ENCODE measurements around the gene MOB3B. TPM values are rescaled to one million over a fixed set of nuclear protein-coding genes. Genes with fewer than 3 reads are reported as not detected.
A peak's percentile ranks its signal among the peaks of the same experiment; 100 is the strongest.

MOB3B gene
- total and polyA plus RNA-seq, 2 of the 13 experiments (the other 11 are each of a cell fraction or from before 2014, with no cell fraction given), result 0.03 to 0.09 TPM

DNA sequence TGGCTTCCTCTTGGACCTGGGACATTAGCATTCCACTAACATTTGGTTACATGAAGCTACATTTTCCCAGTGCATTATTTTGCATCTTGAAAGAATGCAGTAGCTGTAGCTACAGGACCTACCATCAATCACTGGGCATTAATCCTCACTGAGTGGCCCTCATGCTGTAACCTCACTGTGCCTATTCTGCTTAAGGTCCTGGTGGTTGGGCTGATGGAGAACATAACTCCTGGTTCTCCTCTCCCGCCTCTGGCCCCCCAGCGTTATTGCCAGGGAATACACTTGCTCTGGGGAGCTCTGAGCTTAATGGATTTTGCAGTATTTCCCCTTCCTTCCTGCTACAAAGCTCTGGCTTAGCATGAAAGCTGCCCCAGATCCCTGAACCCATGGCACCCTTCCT, 121.1 kb downstream of the MOB3B start:
- H3K4me1 ChIP-seq (ENCODE audit: insufficient read depth, low read length), result no peaks in the 10 kb centered on the region
- no peak overlapping the region for H3K9ac ChIP-seq (ENCODE audit: insufficient read depth, low read depth, low read length)
- in situ Hi-C loops (cut with HindIII; ENCODE audit: extremely low pct_ligation_motif_present, low pct_unique_long_range_greater_than_20kb) (no loop called here), intact Hi-C loops (cut with micrococcal nuclease; ENCODE audit: unreplicated experiment) (no loop called here)
- H3K27ac ChIP-seq (ENCODE audit: extremely low read length, insufficient read depth, low read length), result no peak overlapping the region
- no peak overlapping the region for H3K4me3 ChIP-seq (replicated peaks in 1 of 3; ENCODE audit: insufficient read depth in 1 of 3, low read depth in 2 of 3, low read length in 3 of 3)
- H3K9me3 ChIP-seq (ENCODE audit: low read length), result no peaks in the 10 kb centered on the region
- no peak overlapping the region for H2AFZ ChIP-seq (ENCODE audit: low read length)
- no peak for FAIRE-seq
- 0 out of 5 replicates have a peak, but pooled peaks cover 0 to 5% of the 10 kb centered on the region in 2 experiments for H3K27me3 ChIP-seq (ENCODE audit: control insufficient read depth in 1 of 2, insufficient read depth in 2 of 2, low read length in 2 of 2)
- no peak for DNase-seq (ENCODE audit: low spot score)
- no peak for TF ChIP-seq ZSCAN25 (CRISPR knock-in tag; IDR thresholded peaks at IDR 0.05)
- no peak for TF ChIP-seq SMARCE1 (IDR thresholded peaks at IDR 0.05; ENCODE audit: borderline replicate concordance)
- H3K36me3 ChIP-seq (replicated peaks in 1 of 2; ENCODE audit: control insufficient read depth in 1 of 2, insufficient read depth in 2 of 2, low read length in 2 of 2), result no peaks in the 10 kb centered on the region
- BruUV-seq (replicated peaks), result no TSS peak
- no peaks in the 10 kb centered on the region for H4K20me1 ChIP-seq (ENCODE audit: insufficient read depth, low read length)
- WGBS (ENCODE audit: low lambda C conversion rate), result 0% methylated on average over 1 of the region's 2 CpGs
- peak; percentile 78 for ATAC-seq
- CTCF ChIA-PET (ENCODE audit: low intra/inter-chr PET ratio, low total read pairs), result no interaction called here
- no peaks in the 10 kb centered on the region for H3K79me2 ChIP-seq (ENCODE audit: insufficient read depth, low read length)
- no peak overlapping the region for H3K4me2 ChIP-seq (ENCODE audit: low read depth, low read length)
- POLR2A ChIA-PET, result no interaction called here

DNA sequence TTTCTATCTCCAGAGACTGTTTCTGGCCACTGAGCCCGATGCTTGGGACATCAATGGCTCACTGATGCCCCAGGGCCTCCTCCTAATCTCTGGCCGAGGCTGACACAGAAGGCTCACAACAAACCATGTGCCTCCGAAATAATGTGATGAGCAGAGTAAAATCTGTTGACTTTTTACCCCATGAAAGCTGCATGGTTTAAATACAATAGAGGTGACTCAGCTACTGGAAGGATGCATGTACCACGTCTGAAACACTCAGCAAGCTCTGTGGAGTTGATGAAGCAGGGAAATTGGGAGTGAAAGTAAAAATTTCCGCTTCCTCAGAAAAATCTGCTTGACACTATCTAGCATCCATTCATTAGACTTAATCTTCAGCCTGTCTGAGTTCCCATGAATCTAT, 121.6 kb downstream of the MOB3B start:
- WGBS (ENCODE audit: low lambda C conversion rate), result 6% methylated on average over 5 of the region's 5 CpGs
- Histone ChIP-seq H3K4me2 (ENCODE audit: low read depth, low read length) (no peak overlapping the region), H3K4me3 (replicated peaks in 1 of 3; ENCODE audit: insufficient read depth in 1 of 3, low read depth in 2 of 3, low read length in 3 of 3) (no peak overlapping the region), H3K79me2 (ENCODE audit: insufficient read depth, low read length) (no peaks in the 10 kb centered on the region), H3K4me1 (ENCODE audit: insufficient read depth, low read length) (no peaks in the 10 kb centered on the region), H3K9me3 (ENCODE audit: low read length) (no peaks in the 10 kb centered on the region), H3K27me3 (ENCODE audit: control insufficient read depth in 1 of 2, insufficient read depth in 2 of 2, low read length in 2 of 2) (0 out of 5 replicates have a peak, but pooled peaks cover 0 to 4% of the 10 kb centered on the region in 2 experiments), H2AFZ (ENCODE audit: low read length) (no peak overlapping the region), H3K36me3 (replicated peaks in 1 of 2; ENCODE audit: control insufficient read depth in 1 of 2, insufficient read depth in 2 of 2, low read length in 2 of 2) (no peaks in the 10 kb centered on the region), H4K20me1 (ENCODE audit: insufficient read depth, low read length) (no peaks in the 10 kb centered on the region), H3K27ac (ENCODE audit: extremely low read length, insufficient read depth, low read length) (no peak overlapping the region), H3K9ac (ENCODE audit: insufficient read depth, low read depth, low read length) (no peak overlapping the region)
- BruUV-seq (replicated peaks), result no TSS peak
- in situ Hi-C loops (cut with HindIII; ENCODE audit: extremely low pct_ligation_motif_present, low pct_unique_long_range_greater_than_20kb), result no loop called here
- ATAC-seq (no peak), FAIRE-seq (no peak), DNase-seq (ENCODE audit: low spot score) (no peak)
- intact Hi-C loops (cut with micrococcal nuclease; ENCODE audit: unreplicated experiment), result no loop called here
- POLR2A ChIA-PET, result no interaction called here
- CTCF ChIA-PET (ENCODE audit: low intra/inter-chr PET ratio, low total read pairs), result no interaction called here
- no peak for TF ChIP-seq ARNTL (CRISPR knock-in tag; IDR thresholded peaks at IDR 0.05)
- TF ChIP-seq KDM2A (CRISPR knock-in tag; IDR thresholded peaks at IDR 0.05; ENCODE audit: borderline replicate concordance, low read depth), result no peak
- TF ChIP-seq TARDBP (CRISPR knock-in tag; IDR thresholded peaks at IDR 0.05), result no peak
- TF ChIP-seq ETV5 (CRISPR knock-in tag; IDR thresholded peaks at IDR 0.05; ENCODE audit: borderline replicate concordance), result no peak
- TF ChIP-seq, protein P1, sequence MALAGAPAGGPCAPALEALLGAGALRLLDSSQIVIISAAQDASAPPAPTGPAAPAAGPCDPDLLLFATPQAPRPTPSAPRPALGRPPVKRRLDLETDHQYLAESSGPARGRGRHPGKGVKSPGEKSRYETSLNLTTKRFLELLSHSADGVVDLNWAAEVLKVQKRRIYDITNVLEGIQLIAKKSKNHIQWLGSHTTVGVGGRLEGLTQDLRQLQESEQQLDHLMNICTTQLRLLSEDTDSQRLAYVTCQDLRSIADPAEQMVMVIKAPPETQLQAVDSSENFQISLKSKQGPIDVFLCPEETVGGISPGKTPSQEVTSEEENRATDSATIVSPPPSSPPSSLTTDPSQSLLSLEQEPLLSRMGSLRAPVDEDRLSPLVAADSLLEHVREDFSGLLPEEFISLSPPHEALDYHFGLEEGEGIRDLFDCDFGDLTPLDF (CRISPR knock-in tag; IDR thresholded peaks at IDR 0.05), result no peak
- no peak for TF ChIP-seq ZNF124 (CRISPR knock-in tag; IDR thresholded peaks at IDR 0.05)
- TF ChIP-seq KLF15 (CRISPR knock-in tag; IDR thresholded peaks at IDR 0.05; ENCODE audit: borderline replicate concordance), result no peak
- TF ChIP-seq RFXANK (CRISPR knock-in tag; IDR thresholded peaks at IDR 0.05), result no peak
- TF ChIP-seq ZFY (CRISPR knock-in tag; IDR thresholded peaks at IDR 0.05), result no peak
- TF ChIP-seq, protein P2, sequence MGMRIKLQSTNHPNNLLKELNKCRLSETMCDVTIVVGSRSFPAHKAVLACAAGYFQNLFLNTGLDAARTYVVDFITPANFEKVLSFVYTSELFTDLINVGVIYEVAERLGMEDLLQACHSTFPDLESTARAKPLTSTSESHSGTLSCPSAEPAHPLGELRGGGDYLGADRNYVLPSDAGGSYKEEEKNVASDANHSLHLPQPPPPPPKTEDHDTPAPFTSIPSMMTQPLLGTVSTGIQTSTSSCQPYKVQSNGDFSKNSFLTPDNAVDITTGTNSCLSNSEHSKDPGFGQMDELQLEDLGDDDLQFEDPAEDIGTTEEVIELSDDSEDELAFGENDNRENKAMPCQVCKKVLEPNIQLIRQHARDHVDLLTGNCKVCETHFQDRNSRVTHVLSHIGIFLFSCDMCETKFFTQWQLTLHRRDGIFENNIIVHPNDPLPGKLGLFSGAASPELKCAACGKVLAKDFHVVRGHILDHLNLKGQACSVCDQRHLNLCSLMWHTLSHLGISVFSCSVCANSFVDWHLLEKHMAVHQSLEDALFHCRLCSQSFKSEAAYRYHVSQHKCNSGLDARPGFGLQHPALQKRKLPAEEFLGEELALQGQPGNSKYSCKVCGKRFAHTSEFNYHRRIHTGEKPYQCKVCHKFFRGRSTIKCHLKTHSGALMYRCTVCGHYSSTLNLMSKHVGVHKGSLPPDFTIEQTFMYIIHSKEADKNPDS (CRISPR knock-in tag; IDR thresholded peaks at IDR 0.05), result no peak
- TF ChIP-seq PHF21A (CRISPR knock-in tag; IDR thresholded peaks at IDR 0.05), result no peak
- no peak for TF ChIP-seq ZNF678 (CRISPR knock-in tag; IDR thresholded peaks at IDR 0.05)
- no peak for TF ChIP-seq SRF (IDR thresholded peaks at IDR 0.05; ENCODE audit: low read depth, low read length)
- TF ChIP-seq, protein P3, sequence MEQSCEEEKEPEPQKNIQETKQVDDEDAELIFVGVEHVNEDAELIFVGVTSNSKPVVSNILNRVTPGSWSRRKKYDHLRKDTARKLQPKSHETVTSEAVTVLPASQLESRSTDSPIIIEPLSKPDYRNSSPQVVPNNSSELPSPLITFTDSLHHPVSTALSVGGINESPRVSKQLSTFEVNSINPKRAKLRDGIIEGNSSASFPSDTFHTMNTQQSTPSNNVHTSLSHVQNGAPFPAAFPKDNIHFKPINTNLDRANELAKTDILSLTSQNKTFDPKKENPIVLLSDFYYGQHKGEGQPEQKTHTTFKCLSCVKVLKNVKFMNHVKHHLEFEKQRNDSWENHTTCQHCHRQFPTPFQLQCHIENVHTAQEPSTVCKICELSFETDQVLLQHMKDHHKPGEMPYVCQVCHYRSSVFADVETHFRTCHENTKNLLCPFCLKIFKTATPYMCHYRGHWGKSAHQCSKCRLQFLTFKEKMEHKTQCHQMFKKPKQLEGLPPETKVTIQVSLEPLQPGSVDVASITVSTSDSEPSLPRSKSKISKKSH (CRISPR knock-in tag; IDR thresholded peaks at IDR 0.05; ENCODE audit: borderline replicate concordance), result no peak

Data from HepG2 (cell line).